OCI-LY3 (cell line): ENCODE results near the gene KDM5B.
"Not testable (repeated sequence)": the region's sequence is repeated elsewhere in the genome, so short reads cannot be mapped to it uniquely, and the experiment has no call there.

Source experiments
- EZH2phosphoT487 ChIP-seq: fragments of 200-600 bp; shearing (Covaris generic); IDR thresholded peaks from 2 replicates; pipeline ENCODE4 v1.6.1; 2018; ENCODE audit warnings: antibody characterized with exemption, mixed run types, low read depth
- TF ChIP-seq, protein P1 (sequence below): fragments of 200-600, 300-600 bp; sonication (generic); IDR thresholded peaks from 2 replicates; pipeline ENCODE4 v1.5.1; 2014; ENCODE audit warnings: antibody characterized with exemption, low read length, low read depth

DNA sequence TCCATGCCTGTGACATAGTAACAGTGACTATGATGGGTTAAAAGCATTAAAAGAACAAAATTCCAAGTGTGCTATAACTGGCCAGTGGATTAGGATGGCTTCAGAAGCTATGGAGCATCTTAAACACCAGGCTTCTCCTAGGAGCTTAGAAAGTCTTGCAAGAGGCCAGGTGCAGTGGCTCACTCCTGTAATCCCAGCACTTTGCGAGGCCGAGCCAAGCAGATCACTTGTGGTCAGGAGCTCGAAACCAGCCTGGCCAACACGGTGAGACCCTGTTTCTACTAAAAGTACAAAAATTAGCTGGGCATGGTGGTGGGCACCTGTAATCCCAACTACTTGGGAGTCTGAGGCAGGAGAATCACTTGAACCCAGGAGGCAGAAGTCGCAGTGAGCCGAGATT, 85.2 kb downstream of the KDM5B start:
- TF ChIP-seq, protein P1, sequence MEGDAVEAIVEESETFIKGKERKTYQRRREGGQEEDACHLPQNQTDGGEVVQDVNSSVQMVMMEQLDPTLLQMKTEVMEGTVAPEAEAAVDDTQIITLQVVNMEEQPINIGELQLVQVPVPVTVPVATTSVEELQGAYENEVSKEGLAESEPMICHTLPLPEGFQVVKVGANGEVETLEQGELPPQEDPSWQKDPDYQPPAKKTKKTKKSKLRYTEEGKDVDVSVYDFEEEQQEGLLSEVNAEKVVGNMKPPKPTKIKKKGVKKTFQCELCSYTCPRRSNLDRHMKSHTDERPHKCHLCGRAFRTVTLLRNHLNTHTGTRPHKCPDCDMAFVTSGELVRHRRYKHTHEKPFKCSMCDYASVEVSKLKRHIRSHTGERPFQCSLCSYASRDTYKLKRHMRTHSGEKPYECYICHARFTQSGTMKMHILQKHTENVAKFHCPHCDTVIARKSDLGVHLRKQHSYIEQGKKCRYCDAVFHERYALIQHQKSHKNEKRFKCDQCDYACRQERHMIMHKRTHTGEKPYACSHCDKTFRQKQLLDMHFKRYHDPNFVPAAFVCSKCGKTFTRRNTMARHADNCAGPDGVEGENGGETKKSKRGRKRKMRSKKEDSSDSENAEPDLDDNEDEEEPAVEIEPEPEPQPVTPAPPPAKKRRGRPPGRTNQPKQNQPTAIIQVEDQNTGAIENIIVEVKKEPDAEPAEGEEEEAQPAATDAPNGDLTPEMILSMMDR: not testable (repeated sequence)
- not testable (repeated sequence) for TF ChIP-seq EZH2phosphoT487
